NCI-H774 (cell line): ENCODE measurements around the gene TMOD2.
A peak's percentile ranks its signal among the peaks of the same experiment; 100 is the strongest.
"Not testable (repeated sequence)": the region's sequence is repeated elsewhere in the genome, so short reads cannot be mapped to it uniquely, and the experiment has no call there.

Experiments used
- DNase-seq: peaks from one replicate; lab custom pipeline; 2025; lab: John Stamatoyannopoulos, UW

Gene TMOD2

GRCh38 chr15:51774916-51775315, 23.5 kb downstream of the TMOD2 start:
- no peak for DNase-seq

DNA sequence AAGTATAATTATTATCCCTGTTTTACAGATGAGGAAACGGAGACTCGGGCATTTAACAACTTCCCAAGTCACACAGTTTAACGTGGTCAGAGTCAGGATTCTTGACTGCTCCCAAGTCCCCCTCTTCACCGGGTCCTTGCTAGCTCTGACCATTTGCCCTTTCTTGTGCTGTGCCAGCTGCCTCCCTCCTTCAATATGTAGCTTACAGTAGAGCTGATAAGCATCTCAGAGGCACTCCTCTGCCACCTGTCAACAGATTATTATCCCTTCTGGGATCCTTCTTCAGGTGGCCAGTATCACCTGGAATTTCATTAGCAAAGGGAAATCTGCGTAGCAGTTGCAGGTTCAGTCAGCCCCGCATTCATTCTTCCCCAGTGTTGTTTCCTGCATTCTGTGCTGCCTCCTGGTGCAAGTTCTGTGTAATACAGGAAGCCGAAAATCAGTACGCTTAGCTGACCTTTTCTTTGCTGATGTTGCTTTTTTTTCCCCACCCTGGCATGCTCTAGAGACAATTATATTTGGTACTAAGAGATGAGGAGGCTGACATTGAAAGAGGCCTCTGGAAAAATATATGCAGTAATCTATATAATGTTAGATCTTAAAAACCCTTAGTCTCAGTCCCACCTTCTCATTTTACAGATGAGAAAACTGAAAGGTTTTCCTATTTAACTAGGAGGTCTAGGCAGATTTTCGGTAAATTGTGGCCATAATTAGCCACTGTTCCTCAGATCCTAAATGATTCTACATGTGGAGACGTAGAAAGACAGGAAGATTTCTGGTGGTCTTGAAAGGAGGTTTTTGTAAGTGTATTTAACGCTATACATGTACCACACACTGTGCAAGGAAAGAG, 24.8 kb downstream of the TMOD2 start:
- DNase-seq, result peak; percentile 53

DNA sequence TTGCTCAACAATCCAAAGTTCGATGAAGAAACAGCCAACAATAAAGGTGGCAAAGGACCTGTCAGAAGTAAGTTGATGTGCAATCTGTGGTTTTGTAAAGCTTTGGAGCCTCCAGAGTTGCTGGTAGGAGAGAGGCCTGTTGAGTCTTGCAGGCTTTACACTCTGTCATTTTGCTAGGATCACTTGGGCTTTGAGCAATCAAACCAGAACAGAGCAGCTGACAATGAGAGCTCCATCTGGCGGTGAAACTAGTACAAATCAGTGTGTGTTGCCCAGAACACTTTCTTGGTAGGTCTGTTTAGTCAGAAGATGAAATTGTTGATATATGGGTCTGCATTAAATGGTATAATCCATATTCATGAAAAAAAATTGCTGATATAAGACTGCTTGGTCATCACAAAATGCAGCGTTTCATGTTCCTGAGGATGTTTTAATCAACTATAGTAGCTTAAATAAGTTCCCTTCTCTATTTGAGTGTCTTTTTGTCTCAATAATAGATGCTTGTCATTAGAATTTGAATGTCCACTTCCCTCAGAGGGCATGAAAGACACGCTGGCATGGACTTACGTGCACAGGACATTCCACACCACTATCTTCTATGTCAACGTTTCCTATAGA, 25.7 kb downstream of the TMOD2 start:
- peak; percentile 53 for DNase-seq

DNA sequence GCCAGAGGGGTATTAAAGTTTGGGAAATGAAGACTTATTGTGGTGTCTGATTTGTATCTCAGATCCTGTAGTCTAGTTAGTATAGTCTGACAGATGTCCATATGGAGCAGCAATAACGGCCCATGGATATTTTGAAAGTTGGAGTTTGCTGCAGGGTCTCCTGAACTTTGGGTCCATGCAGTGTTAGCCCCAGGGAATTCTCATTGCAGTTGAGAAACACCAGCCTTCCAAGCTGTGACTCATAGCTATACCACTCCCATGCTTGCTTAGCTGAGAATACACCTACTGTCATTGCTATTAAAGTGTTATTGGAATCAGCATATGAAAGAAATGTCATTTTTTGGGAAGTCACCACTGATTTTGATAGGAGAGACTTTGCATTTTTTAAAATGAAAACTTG, 29.2 kb downstream of the TMOD2 start:
- no peak for DNase-seq

- no peak for DNase-seq
These were observed 30.1 kb downstream of the TMOD2 start for GRCh38 chr15:51781506-51781905.

DNA sequence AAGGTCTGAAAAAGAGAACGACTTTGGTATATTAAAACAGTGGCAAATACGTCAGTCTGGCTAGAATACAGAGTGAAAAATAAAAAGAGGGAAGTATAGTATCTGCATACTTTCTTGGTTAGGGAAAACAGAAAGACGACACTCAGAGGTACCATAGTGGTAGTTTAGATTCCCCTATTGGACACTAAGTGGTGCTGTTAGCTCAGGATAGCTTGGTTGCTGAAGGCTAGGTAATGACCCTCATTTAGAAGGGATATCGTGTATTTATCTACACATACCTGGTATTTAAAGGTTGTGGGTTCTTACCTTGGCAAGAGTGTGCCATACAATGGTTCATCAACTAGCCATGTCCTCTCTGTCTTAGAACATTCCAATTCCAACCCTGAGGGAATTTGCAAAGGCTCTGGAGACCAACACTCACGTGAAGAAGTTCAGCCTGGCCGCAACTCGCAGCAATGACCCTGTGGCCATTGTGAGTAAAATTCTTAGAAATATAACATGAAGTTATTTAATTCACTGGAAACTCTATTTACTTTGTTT, 31.0 kb downstream of the TMOD2 start:
- no peak for DNase-seq

GRCh38 chr15:51783967-51784366, 32.6 kb downstream of the TMOD2 start:
- no peak for DNase-seq

DNA sequence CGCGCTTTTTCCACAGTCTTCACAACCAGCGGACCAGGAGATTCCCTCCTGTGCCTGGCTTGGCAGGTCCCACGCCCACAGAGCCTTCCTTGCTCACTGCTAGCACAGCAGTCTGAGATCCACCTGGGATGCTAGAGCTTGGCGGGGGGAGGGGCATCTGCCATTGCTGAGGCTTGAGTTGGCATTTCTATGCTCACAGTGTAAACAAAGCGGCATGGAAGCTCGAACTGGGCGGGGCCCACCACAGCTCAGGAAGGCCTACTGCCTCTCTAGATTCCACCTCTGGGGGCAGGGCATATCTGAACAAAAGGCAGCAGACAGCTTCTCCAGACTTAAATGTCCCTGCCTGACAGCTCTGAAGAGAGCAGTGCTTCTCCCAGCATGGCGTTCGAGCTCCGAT, 35.7 kb downstream of the TMOD2 start:
- not testable (repeated sequence) for DNase-seq

- not testable (repeated sequence) for DNase-seq
These were observed 41.1 kb downstream of the TMOD2 start for GRCh38 chr15:51792474-51792873.

DNA sequence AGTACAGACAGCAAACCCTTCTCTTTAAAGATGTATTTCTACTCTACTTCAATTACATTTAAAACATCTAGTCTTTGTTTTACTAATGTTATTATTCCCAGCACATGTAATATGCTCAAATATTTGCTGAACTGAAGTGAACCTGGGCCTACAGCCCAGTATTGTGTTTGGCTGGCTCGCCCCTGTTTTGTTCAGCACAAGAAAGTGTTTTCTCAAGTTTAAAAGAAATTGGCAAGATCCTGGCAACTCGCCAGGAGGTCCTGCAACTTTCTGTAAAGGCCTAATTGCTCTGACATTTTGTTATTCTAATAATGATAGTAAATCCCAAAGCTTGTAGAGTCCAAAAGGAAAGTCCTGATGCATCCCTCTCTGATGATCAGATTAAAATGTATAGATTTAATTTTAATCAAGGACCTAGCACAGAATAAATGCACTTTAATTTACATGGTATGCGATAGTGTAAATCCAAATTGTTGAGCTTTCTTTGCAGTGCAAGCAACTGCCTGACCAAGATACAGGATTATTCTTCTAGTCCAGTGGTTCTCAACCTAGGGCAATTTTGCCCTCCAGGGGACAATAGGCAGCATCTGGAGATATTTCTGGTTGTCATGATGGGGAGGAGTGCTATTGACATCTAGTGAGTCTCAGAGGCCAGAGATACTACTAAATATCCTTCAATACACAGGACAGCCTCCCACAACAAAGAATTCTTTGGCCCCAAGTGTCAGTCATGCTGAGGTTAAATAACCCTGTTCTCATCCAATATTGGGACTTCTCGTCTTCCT, 42.3 kb downstream of the TMOD2 start:
- peak; percentile 37 for DNase-seq

DNA sequence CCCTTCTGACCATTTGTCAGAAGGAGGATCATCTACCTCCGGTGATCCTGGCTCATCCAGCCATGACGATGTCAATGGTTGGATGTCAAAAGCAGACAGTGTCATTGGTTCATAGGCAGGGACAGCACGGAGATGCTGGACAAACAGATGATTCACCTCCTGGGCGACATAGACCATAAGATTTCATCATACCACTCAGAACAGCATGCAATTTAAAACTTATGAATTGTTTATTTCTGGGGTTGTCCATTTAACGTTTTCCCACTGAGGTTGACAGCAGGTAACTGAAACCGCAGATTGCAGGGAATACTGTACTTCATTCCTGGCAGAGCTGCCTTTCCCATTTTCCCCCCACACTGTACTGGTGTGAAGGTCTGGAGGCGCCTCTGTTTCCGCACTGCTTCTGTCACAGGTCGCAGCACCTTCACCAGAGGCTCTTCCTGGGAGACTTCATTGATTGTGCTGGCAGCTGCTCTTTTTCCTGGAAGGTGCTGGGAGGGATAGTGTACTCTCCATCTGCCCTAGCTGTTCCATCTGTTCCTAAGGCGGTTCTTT, 45.5 kb downstream of the TMOD2 start:
- DNase-seq, result no peak

DNA sequence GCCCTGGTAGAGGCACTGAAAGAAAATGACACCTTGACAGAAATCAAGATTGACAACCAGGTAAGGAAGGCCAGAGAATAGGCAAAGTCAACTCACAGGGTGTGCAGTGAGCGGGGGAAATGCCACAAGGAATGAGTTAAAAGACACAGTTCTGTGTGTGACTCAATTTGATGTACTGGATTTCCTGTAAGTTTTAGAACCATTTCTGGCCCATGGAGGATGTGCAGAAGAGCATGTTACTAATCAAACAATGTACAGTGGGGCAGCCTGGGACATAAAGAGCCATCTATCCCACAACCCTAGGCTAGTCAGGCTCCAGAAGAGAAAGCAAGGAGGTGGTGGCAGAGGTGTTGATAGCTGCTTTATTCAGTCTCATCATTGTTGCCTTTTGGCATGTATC, 46.9 kb downstream of the TMOD2 start:
- no peak for DNase-seq

DNA sequence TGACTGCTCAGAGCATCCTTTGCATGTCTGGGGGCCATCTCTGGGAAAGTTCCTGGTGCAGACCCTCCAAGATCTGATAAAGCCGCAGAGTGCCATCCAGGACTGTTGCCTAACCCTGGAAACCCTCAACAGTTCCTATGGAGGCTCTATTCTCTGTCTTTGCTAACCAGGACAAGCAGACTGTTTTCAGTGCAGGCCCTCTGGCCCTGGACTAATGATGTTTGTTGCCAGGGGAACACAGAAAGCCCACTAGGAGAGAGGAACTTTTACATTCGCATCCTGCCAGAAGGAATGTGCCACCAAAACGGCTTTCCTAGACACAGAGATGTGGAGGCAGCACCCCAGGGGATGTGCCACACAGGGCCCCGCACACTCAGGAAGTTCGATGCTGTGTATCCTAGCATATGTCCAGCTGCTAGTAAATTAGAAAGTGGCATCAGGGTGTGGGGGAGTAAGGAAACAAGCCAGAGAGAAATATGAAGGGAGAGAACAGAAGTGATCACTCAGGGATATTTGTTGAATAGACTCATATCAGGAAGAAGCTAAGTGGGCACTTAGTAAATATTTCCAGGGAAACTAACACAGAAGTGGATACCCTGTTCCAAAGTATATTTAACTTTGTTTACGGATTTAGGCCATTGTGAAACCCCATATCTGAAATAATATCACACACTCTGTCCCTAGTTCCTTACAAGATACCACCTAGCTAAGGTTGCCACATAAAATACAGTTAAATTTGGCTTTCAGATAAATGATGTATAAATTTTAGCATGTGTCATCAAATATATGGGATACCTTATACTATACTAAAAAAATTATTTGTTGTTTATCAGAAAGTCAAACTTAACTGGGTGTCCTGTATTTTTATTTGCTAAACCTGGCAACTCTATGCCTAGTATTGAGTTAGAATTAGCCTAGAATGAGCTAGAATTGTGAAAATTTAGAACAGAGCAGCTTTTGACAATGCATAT, 48.2 kb downstream of the TMOD2 start:
- no peak for DNase-seq

DNA sequence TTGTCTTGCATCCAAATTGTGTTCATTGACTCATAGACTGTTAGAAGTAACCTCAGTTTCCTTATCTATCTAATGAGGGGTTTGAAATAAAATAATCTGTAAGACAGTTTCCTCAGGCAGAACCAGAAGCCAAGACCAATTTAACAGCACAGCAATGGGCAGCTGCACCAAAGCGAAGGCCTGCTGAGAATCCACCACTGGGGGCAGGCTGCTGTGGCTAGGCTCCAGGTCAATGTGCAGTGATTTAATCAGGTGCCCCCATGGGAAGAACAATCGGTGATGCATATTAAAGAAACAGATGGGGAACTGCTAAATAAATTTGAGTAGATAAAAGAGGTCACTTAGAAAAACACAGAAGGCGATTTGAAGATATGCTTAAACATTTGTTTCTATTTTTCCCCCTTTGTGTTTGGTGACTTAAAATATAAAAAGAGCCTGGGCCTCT, 50.0 kb downstream of the TMOD2 start:
- DNase-seq, result no peak

DNA sequence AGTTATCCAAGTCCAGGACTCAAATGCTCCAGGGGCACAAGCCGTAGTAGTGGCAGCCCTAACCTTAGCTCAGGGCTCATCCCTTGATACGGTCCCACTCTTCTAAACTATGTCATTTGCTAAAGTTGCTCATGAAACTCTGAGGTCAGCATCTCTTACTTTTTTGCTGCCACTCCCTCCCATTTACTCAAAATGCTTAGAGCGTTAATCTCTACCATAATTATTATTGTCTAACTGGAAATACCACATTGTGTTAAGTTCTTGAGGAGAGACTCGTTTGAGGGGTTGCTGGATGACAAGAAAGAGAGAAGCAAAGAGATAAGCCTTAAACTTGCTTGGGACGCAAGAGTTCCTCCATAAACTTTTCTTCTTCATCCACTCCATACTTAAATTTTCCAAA, 51.2 kb downstream of the TMOD2 start:
- no peak for DNase-seq

DNA sequence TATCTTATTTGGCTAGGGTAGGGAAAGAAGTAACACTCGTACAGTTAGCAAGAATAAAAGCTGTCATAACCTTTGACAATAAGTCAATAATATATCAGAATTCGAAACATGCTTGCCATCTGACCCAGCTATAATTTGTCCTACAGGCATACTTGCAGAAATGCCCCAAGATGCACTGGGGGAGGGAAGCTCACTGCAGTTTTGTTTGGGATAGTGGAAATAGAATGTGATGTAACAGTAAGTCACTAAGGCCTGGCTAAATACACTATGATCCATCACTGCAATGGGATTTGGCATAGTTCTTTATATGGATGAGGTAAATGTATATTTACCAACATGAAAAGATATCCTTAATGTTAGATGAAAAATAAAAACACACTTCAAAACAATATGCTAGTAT, 52.6 kb downstream of the TMOD2 start:
- no peak for DNase-seq

DNA sequence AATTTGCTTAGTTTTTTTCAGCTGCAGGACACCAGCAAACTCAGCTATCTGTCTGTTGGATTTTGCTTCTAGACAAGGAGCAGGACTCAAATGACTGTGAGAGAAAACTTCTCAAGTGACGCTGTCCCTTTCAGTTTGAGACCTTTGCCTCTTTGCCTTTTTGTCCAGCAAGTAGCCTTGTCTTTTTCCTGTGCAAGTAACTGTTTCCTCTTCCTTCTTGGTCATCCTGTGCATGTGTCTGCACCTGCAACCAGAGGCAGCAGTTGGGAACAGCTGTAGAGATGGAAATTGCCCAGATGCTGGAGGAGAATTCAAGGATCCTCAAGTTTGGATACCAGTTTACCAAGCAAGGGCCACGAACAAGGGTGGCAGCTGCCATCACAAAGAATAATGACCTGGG, 54.7 kb downstream of the TMOD2 start:
- no peak for DNase-seq

- no peak for DNase-seq
These were observed 58.1 kb downstream of the TMOD2 start for GRCh38 chr15:51809457-51809856.

- no peak for DNase-seq
These were observed 61.2 kb downstream of the TMOD2 start for GRCh38 chr15:51812598-51812997.

DNA sequence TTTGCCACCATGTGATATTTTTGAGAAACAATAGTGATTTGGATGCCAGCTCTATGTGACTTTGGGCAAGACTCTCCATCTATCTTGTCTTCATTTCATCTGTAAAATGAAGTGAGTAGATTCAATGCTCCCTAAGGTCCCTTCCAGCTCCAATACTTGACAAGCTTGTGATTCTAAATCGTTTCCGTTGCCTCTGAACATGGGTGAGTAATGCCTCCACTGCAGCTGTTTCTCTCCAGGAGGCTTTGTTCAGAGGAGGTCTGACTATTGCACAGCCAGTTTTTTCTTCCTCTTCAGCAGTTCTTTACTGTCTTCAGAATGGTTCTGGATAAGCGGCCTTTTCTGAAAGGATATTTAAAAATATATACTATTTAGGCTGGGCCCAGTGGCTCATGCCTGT, 63.2 kb downstream of the TMOD2 start:
- DNase-seq, result no peak

GRCh38 chr15:51816611-51817010, 65.2 kb downstream of the TMOD2 start:
- no peak for DNase-seq
